Measurements from ENCODE around the gene HCRTR1.

DNA sequence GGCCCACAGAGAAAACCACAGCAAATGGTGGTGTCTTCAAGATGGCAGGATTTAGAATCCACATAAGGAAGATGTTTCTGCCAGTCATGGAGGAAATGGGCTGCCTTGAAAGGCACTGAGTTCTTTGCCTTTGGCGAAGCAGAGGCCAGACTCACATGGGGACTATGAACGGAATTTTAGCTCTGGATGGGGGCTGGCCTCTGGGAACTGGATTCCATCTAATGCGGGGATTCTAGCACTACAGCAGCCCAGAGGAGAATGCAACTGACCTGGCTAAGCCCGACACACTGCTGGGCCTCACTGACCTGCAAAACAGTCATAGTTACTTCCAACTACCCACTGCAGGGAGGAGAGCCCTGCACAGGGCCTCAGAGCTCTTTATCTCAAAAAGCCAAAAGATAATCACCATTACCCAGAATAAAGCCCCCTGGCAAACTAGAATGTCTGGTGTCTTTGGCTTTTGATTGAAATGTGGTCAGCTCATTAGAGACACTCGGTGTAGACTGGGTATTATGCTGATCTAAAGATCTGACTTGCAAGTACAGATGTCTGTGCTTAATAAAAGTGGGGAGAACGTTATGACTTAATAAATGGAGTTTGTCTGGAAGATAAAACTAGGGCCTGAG is 11.6 kb downstream of the HCRTR1 start:
- TF ChIP-seq, protein P1, sequence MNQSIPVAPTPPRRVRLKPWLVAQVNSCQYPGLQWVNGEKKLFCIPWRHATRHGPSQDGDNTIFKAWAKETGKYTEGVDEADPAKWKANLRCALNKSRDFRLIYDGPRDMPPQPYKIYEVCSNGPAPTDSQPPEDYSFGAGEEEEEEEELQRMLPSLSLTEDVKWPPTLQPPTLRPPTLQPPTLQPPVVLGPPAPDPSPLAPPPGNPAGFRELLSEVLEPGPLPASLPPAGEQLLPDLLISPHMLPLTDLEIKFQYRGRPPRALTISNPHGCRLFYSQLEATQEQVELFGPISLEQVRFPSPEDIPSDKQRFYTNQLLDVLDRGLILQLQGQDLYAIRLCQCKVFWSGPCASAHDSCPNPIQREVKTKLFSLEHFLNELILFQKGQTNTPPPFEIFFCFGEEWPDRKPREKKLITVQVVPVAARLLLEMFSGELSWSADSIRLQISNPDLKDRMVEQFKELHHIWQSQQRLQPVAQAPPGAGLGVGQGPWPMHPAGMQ (IDR thresholded peaks at IDR 0.05; ENCODE audit: borderline replicate concordance), result no peak
- TF ChIP-seq RAD51 (IDR thresholded peaks at IDR 0.05) (no peak), CHD4 (IDR thresholded peaks at IDR 0.05) (no peak)
- TF ChIP-seq, protein P2, sequence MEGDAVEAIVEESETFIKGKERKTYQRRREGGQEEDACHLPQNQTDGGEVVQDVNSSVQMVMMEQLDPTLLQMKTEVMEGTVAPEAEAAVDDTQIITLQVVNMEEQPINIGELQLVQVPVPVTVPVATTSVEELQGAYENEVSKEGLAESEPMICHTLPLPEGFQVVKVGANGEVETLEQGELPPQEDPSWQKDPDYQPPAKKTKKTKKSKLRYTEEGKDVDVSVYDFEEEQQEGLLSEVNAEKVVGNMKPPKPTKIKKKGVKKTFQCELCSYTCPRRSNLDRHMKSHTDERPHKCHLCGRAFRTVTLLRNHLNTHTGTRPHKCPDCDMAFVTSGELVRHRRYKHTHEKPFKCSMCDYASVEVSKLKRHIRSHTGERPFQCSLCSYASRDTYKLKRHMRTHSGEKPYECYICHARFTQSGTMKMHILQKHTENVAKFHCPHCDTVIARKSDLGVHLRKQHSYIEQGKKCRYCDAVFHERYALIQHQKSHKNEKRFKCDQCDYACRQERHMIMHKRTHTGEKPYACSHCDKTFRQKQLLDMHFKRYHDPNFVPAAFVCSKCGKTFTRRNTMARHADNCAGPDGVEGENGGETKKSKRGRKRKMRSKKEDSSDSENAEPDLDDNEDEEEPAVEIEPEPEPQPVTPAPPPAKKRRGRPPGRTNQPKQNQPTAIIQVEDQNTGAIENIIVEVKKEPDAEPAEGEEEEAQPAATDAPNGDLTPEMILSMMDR (IDR thresholded peaks at IDR 0.05 in 2 of 3, conservative IDR thresholded peaks at IDR 0.05 in 1 of 3; ENCODE audit: control insufficient read depth in 2 of 3, extremely low read depth in 1 of 3, insufficient read depth in 1 of 3, low read depth in 3 of 3, low read length in 3 of 3), result no peak
